ENCODE data around the gene ATP1A1.

Gene ATP1A1

DNA sequence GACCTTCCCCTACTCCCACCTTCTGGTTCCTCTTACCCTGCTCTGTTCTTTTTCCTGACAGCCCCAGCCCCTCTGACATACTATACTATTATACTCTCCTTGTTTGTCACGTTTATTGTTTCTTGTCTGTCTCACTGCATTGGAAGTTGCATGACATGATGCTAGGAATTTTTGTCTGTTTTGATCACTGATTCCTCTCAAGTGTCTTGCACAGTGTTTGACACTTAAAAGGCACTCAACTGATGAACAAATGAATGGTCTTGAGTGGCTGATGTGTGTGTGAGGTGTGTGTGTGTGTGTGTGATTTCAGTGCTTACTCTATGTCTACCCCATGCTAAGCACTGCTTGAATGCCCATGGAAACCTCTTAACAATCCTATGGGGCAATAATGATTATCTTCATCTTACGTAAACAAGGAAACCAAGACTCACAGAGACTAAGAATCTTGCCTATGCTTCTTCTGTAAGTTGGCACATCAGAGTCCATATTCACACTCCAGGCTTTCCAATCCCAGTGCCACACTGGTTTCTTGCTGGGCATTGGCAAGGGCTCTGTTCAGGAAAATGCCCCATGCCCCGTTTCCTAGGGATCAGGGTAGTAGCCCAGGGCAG lies 59.7 kb downstream of the ATP1A1 start:
- TF ChIP-seq, protein P1, sequence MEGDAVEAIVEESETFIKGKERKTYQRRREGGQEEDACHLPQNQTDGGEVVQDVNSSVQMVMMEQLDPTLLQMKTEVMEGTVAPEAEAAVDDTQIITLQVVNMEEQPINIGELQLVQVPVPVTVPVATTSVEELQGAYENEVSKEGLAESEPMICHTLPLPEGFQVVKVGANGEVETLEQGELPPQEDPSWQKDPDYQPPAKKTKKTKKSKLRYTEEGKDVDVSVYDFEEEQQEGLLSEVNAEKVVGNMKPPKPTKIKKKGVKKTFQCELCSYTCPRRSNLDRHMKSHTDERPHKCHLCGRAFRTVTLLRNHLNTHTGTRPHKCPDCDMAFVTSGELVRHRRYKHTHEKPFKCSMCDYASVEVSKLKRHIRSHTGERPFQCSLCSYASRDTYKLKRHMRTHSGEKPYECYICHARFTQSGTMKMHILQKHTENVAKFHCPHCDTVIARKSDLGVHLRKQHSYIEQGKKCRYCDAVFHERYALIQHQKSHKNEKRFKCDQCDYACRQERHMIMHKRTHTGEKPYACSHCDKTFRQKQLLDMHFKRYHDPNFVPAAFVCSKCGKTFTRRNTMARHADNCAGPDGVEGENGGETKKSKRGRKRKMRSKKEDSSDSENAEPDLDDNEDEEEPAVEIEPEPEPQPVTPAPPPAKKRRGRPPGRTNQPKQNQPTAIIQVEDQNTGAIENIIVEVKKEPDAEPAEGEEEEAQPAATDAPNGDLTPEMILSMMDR (IDR thresholded peaks at IDR 0.05; ENCODE audit: low read length, missing control alignments) = no peak
- DNase-seq (ENCODE audit: low read depth) = no peak
- no peak overlapping the region for H3K4me3 ChIP-seq (replicated peaks; ENCODE audit: low read depth, low read length)

DNA sequence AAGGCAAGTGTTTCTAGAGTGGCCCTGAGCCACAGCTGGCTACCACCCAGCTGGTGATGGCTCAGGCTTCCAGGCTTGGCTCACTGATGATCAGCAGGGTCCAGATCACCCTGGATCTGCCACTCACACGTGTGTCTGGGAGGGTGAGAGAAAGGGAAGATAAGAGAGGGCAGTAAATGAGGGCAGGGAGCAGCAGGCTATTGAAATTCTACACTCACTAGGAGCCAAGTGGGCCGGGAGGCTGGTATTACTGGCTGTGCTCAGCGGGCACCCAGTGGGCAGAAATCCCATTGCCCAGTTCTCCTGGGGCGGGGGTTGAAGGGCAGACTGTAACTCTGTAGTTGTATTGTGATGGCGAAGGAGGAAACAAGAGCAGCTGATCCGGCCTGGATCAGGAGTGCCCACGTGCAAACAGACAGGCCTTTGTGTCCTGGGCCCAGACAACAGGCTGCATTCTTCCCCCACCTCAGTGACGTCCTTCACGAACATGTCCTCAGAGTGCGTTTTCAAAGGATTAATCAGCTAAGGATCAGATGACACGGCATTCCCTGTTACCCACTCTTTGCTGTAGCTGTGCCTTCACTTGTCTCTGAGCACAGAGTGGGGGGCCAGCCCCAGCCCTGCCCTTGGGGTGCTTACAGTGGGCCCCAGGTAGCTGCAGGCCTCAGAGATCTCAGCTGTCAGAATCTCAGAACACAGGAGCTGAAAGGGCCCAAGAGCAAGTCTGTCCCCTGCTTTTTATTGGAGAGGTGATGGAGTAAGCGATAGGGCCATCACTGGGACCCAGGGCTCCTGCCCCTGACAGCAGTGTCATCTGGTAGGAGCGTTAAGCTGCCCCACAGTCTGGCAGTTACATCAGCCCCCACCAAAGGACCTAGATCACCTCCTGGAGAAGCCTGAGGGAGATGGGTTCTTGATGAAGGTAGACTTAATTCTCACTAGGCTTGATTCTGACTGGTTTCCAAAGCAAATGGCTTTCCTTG lies 60.5 kb downstream of the ATP1A1 start:
- TF ChIP-seq, protein P1 (IDR thresholded peaks at IDR 0.05; ENCODE audit: low read length, missing control alignments) = no peak
- H3K4me3 ChIP-seq (replicated peaks; ENCODE audit: low read depth, low read length) = no peak overlapping the region
- peak; percentile 21 for DNase-seq (ENCODE audit: low read depth)

DNA sequence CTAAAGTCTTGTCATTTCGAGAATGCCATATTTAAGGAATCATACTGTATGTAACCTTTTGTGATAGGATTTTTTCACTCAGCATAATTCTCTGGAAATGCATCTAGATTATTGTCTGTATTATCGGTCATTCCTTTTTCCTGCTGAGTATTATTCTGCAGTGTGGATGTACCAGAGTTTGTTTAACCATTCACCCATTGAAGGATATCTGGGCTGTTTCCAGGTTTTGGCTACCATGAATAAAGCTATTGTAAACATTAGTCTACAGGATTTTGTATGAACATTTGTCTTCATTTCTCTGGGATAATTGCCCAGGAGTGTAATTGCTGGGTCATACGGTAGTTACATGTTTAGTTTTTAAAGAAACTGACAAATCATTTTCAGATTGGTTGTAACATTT lies 61.8 kb downstream of the ATP1A1 start:
- no peak for DNase-seq (ENCODE audit: low read depth)
- no peak overlapping the region for H3K4me3 ChIP-seq (replicated peaks; ENCODE audit: low read depth, low read length)
- TF ChIP-seq, protein P1 (IDR thresholded peaks at IDR 0.05; ENCODE audit: low read length, missing control alignments) = no peak

DNA sequence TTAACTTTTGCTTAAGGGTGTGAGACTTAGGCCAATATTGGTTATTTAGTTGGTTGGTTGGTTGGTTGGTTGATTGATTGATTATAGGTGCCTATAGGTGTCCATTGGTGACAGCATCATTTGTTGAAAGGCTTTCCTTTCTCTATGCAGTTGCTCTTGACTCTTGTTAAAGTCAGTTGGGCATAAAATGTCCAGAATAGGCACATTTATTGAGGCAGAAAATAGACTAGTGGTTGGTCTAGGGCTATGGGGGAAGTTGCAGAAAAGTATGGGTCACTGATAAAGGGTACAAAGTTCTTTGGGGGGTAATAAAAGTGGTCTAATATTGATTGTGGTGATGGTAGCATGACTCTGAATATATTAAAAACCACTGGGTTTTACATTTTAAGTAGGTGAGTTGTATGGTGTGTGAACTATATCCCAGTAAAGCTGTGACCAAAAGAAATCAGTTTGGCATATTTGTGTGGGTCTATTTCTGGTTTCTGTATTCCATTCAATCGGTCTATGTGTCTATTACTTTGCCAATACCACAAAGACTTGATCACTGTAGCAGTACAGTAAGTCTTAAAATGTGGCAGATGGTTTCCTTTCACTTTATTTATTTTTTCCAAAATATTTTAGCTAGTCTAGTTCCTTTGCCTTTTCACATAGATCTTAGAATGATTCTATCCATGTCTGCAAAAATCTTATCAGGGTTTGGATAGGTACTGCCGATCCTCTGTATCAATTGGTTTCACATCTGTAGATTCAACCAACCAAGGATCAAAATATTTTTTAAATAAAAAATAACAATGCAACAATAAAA lies 63.0 kb downstream of the ATP1A1 start:
- TF ChIP-seq, protein P1 (IDR thresholded peaks at IDR 0.05; ENCODE audit: low read length, missing control alignments) = no peak
- H3K4me3 ChIP-seq (replicated peaks; ENCODE audit: low read depth, low read length) = no peak overlapping the region
- DNase-seq (ENCODE audit: low read depth) = no peak

DNA sequence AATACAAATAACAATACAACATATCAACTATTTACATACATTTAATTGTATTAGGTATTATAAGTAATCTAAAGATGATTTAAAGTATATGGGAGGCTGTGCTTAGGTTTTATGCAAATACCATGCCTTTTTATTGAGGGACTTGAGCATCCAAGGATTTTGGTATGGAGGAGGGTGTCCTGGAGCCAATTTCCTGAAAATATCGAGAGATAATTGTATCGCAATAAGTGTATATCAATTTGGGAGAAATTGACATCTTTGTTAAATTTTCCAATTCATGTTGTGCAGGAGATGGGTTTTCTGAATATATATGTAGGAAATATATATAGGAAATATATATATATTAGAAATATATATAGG lies 63.5 kb downstream of the ATP1A1 start:
- H3K4me3 ChIP-seq (replicated peaks; ENCODE audit: low read depth, low read length) = no peak overlapping the region
- TF ChIP-seq, protein P1 (IDR thresholded peaks at IDR 0.05; ENCODE audit: low read length, missing control alignments) = no peak
- DNase-seq (ENCODE audit: low read depth) = no peak

DNA sequence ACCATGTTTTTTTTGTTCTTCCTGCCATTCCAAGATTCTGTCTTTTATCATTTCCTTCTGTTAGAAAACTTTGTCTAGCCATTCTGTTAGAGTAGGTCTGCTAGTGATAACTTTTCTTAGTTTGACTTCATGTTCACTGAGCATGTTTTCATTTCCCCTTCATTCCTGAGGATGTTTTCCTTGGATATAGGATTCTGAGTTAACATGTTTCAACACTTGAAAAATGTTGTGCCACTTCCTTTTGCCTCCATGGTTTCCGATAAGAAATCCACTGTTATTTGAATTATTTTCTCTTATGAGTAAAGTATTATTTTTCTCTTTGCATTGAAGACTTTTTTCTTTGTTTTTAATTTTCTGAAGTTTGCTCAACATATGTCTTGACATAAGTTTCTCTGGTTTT lies 66.7 kb downstream of the ATP1A1 start:
- TF ChIP-seq, protein P1 (IDR thresholded peaks at IDR 0.05; ENCODE audit: low read length, missing control alignments) = no peak
- peak; percentile 84 for DNase-seq (ENCODE audit: low read depth)
- H3K4me3 ChIP-seq (replicated peaks; ENCODE audit: low read depth, low read length) = no peak overlapping the region
